NCI-H187 treated with DMSO at 0.1 percent for 48 hours (cell line): Measurements from ENCODE around the gene SULT1C2.
"Not testable (repeated sequence)": the region's sequence is repeated elsewhere in the genome, so short reads cannot be mapped to it uniquely, and the experiment has no call there.

Source experiments
- DNase-seq: peaks from one replicate; lab custom pipeline; 2025; lab: John Stamatoyannopoulos, UW

The SULT1C2 gene

GRCh38 chr2:108351889-108352288 lies 63.2 kb downstream of the SULT1C2 start:
- DNase-seq = no peak

GRCh38 chr2:108354136-108354535 lies 65.4 kb downstream of the SULT1C2 start:
- DNase-seq = no peak

GRCh38 chr2:108355906-108356734 lies 67.4 kb downstream of the SULT1C2 start:
- DNase-seq = no peak

GRCh38 chr2:108359336-108359735 lies 70.6 kb downstream of the SULT1C2 start:
- not testable (repeated sequence) for DNase-seq
